Activated CD4-positive, alpha-beta T cell treated with anti-CD3 and anti-CD28 coated beads, Interleukin-2, amount 50 U/mL, for 1 hour (primary cell): ENCODE data around the gene STEAP3.

Experiments
- DNase-seq: peaks from one replicate; pipeline ENCODE4 v3.0.0-alpha.2; 2020

STEAP3 gene

GRCh38 chr2:119228136-119228535 is 4.5 kb downstream of the STEAP3 start:
- DNase-seq, result no peak

- DNase-seq, result no peak
Observed at GRCh38 chr2:119228964-119229363, 5.3 kb downstream of the STEAP3 start.

GRCh38 chr2:119229716-119230115 is 6.1 kb downstream of the STEAP3 start:
- DNase-seq, result no peak

GRCh38 chr2:119230219-119231185 is 6.9 kb downstream of the STEAP3 start:
- DNase-seq, result no peak

GRCh38 chr2:119231975-119232665 is 8.5 kb downstream of the STEAP3 start:
- DNase-seq, result no peak

GRCh38 chr2:119232666-119232993 is 9.0 kb downstream of the STEAP3 start:
- no peak for DNase-seq

- no peak for DNase-seq
Observed at GRCh38 chr2:119233326-119234020, 9.8 kb downstream of the STEAP3 start.

- no peak for DNase-seq
Observed at GRCh38 chr2:119234021-119235019, 10.7 kb downstream of the STEAP3 start.

- DNase-seq, result no peak
Observed at GRCh38 chr2:119236796-119237195, 13.2 kb downstream of the STEAP3 start.

- DNase-seq, result no peak
Observed at GRCh38 chr2:119240311-119241204, 16.9 kb downstream of the STEAP3 start.

- DNase-seq, result no peak
Observed at GRCh38 chr2:119241205-119241532, 17.5 kb downstream of the STEAP3 start.

GRCh38 chr2:119242276-119243119 is 18.9 kb downstream of the STEAP3 start:
- DNase-seq, result no peak

- no peak for DNase-seq
Observed at GRCh38 chr2:119243621-119244020, 20.0 kb downstream of the STEAP3 start.

- DNase-seq, result no peak
Observed at GRCh38 chr2:119245076-119245840, 21.6 kb downstream of the STEAP3 start.

- no peak for DNase-seq
Observed at GRCh38 chr2:119245841-119246230, 22.2 kb downstream of the STEAP3 start.

- DNase-seq, result no peak
Observed at GRCh38 chr2:119246884-119247843, 23.5 kb downstream of the STEAP3 start.

- no peak for DNase-seq
Observed at GRCh38 chr2:119247844-119248271, 24.2 kb downstream of the STEAP3 start.

GRCh38 chr2:119248311-119248710 is 24.7 kb downstream of the STEAP3 start:
- no peak for DNase-seq
